H9 (cell line): ENCODE results near the gene CYB5A. TPM values are rescaled to one million over a fixed set of nuclear protein-coding genes. Genes with fewer than 3 reads are reported as not detected.

Experiments used
- DNase-seq: peaks from one replicate; pipeline ENCODE4 v3.0.0-alpha.2; 2017
- H2AFZ ChIP-seq: one replicate; pipeline ENCODE4 v1.6.1; 2013; ENCODE audit warnings: mild to moderate bottlenecking, low read length, control low read depth, moderate library complexity
- H2AK5ac ChIP-seq: 2 replicates; pipeline ENCODE4 v1.6.1; 2013; ENCODE audit warnings: low read length, control low read depth, mixed read lengths; ENCODE audit not compliant: insufficient read length
- H2BK120ac ChIP-seq: one replicate; pipeline ENCODE4 v1.6.1; 2013; ENCODE audit warnings: low read depth, mild to moderate bottlenecking, low read length, control low read depth, inconsistent platforms; ENCODE audit not compliant: poor library complexity, severe bottlenecking
- H2BK12ac ChIP-seq: 2 replicates; pipeline ENCODE4 v1.6.1; 2013; ENCODE audit warnings: low read length, control low read depth, mixed read lengths, low read depth; ENCODE audit not compliant: insufficient read length
- H2BK15ac ChIP-seq: 2 replicates; pipeline ENCODE4 v1.6.1; 2013; ENCODE audit warnings: low read depth, low read length, control low read depth
- H2BK20ac ChIP-seq: one replicate; pipeline ENCODE4 v1.6.1; 2013; ENCODE audit warnings: low read depth, mild to moderate bottlenecking, low read length, control low read depth, inconsistent platforms; ENCODE audit not compliant: poor library complexity, severe bottlenecking
- H2BK5ac ChIP-seq: 2 replicates; pipeline ENCODE4 v1.6.1; 2013; ENCODE audit warnings: low read length, control low read depth, mixed read lengths; ENCODE audit not compliant: insufficient read length
- H3K14ac ChIP-seq: 2 replicates; pipeline ENCODE4 v1.6.1; 2013; ENCODE audit warnings: low read length, control low read depth; ENCODE audit not compliant: insufficient read depth
- H3K18ac ChIP-seq: 2 replicates; pipeline ENCODE4 v1.6.1; 2013; ENCODE audit warnings: low read depth, mild to moderate bottlenecking, mixed read lengths, low read length, control low read depth; ENCODE audit not compliant: insufficient read length
- H3K23ac ChIP-seq: 2 replicates; pipeline ENCODE4 v1.6.1; 2013; ENCODE audit warnings: low read length, control low read depth, mixed read lengths, low read depth; ENCODE audit not compliant: insufficient read length
- H3K23me2 ChIP-seq: 2 replicates; pipeline ENCODE4 v1.6.1; 2013; ENCODE audit warnings: low read depth, mild to moderate bottlenecking, mixed read lengths, low read length, control low read depth; ENCODE audit not compliant: insufficient read length, poor library complexity, severe bottlenecking
- H3K27ac ChIP-seq: 2 replicates; pipeline ENCODE4 v1.5.1; 2013; ENCODE audit warnings: low read length, control low read depth, mixed read lengths, low read depth; ENCODE audit not compliant: insufficient read length
- H3K27me3 ChIP-seq: 2 replicates; pipeline ENCODE4 v1.6.1; 2013; ENCODE audit warnings: low read length, control low read depth, inconsistent platforms; ENCODE audit not compliant: insufficient read depth
- H3K4ac ChIP-seq: 2 replicates; pipeline ENCODE4 v1.6.1; 2013; ENCODE audit warnings: low read depth, mild to moderate bottlenecking, control low read depth, inconsistent platforms, low read length, moderate library complexity
- H3K4me1 ChIP-seq: 2 replicates; pipeline ENCODE4 v1.6.1; 2013; ENCODE audit warnings: low read length, control low read depth, inconsistent platforms; ENCODE audit not compliant: insufficient read depth
- H3K4me2 ChIP-seq: 2 replicates; pipeline ENCODE4 v1.6.1; 2013; ENCODE audit warnings: low read length, control low read depth, mixed read lengths; ENCODE audit not compliant: insufficient read length, insufficient read depth
- H3K56ac ChIP-seq: 2 replicates; pipeline ENCODE4 v1.6.1; 2013; ENCODE audit warnings: low read depth, mild to moderate bottlenecking, mixed read lengths, low read length, control low read depth; ENCODE audit not compliant: insufficient read length
- H3K79me1 ChIP-seq: 2 replicates; pipeline ENCODE4 v1.6.1; 2013; ENCODE audit warnings: low read depth, mild to moderate bottlenecking, moderate library complexity, low read length, control low read depth, inconsistent platforms; ENCODE audit not compliant: insufficient read depth, poor library complexity, severe bottlenecking
- H3K79me2 ChIP-seq: 2 replicates; pipeline ENCODE4 v1.6.1; 2013; ENCODE audit warnings: low read length, control low read depth, inconsistent platforms; ENCODE audit not compliant: insufficient read depth
- H3K9ac ChIP-seq: 2 replicates; pipeline ENCODE4 v1.6.1; 2013; ENCODE audit warnings: low read length, control low read depth, mixed read lengths; ENCODE audit not compliant: insufficient read length; ENCODE audit errors: extremely low read depth
- H3K9me3 ChIP-seq: one replicate; pipeline ENCODE4 v1.6.1; 2013; ENCODE audit warnings: low read depth, low read length, inconsistent platforms; ENCODE audit not compliant: control insufficient read depth
- H3T11ph ChIP-seq: one replicate; pipeline ENCODE4 v1.6.1; 2013; ENCODE audit warnings: mild to moderate bottlenecking, low read length, control low read depth, inconsistent platforms
- H4K20me1 ChIP-seq: one replicate; pipeline ENCODE4 v1.6.1; 2013; ENCODE audit not compliant: control insufficient read depth, insufficient read length, insufficient read depth
- H4K5ac ChIP-seq: 2 replicates; pipeline ENCODE4 v1.6.1; 2013; ENCODE audit warnings: low read depth, mild to moderate bottlenecking, mixed read lengths, low read length, control low read depth; ENCODE audit not compliant: insufficient read length
- H4K8ac ChIP-seq: replicated peaks from 2 replicates; pipeline ENCODE4 v1.6.1; 2013; ENCODE audit warnings: low read length, control low read depth, mixed read lengths, low read depth; ENCODE audit not compliant: insufficient read length
- H4K91ac ChIP-seq: 2 replicates; pipeline ENCODE4 v1.6.1; 2013; ENCODE audit warnings: low read depth, mild to moderate bottlenecking, moderate library complexity, mixed read lengths, low read length, control low read depth; ENCODE audit not compliant: insufficient read length
- H3K27ac Mint-ChIP-seq, 3 experiments: 2 replicates in 2 of 3; 3 replicates in 1 of 3; pipeline ENCODE4 v1.8.0; 2020 to 2021; ENCODE audit warnings: mixed read lengths in 3 of 3, mild to moderate bottlenecking in 1 of 3, moderate library complexity in 1 of 3
- H3K27me3 Mint-ChIP-seq: 2 replicates; pipeline ENCODE4 v1.8.0; 2021; ENCODE audit warnings: low read depth, mild to moderate bottlenecking, moderate library complexity, mixed read lengths
- H3K36me3 Mint-ChIP-seq, 3 experiments: 2 replicates in 2 of 3; 3 replicates in 1 of 3; pipeline ENCODE4 v1.8.0; 2020 to 2021; ENCODE audit warnings: low read depth in 3 of 3, mixed read lengths in 3 of 3; ENCODE audit not compliant: insufficient read depth in 1 of 3
- H3K4me1 Mint-ChIP-seq, 2 experiments: 2 replicates each; pipeline ENCODE4 v1.8.0; 2020; ENCODE audit warnings: mixed read lengths in 2 of 2
- H3K4me3 Mint-ChIP-seq, 2 experiments: 2 replicates in 1 of 2; 3 replicates in 1 of 2; pipeline ENCODE4 v1.8.0; 2020 to 2021; ENCODE audit warnings: mild to moderate bottlenecking in 2 of 2, mixed read lengths in 2 of 2, moderate library complexity in 1 of 2
- H3K9me3 Mint-ChIP-seq, 2 experiments: 2 replicates in 1 of 2; 3 replicates in 1 of 2; pipeline ENCODE4 v1.8.0; 2020; ENCODE audit warnings: mild to moderate bottlenecking in 2 of 2, mixed read lengths in 2 of 2, moderate library complexity in 1 of 2
- WGBS: extraction: QIAGEN DNeasy Blood & Tissue Kit; methylation state at CpG from one replicate; pipeline ENCODE4 v1.1.7; 2013; ENCODE audit warnings: missing lambda C conversion rate, low lambda C conversion rate, mixed read lengths; ENCODE audit not compliant: insufficient read length; ENCODE audit errors: extremely low coverage; 5-methylcytosine and 5-hydroxymethylcytosine counted together
- total RNA-seq: library from RNA; stranded (reverse); gene quantifications from 2 replicates; pipeline ENCODE4 v1.2.1, GENCODE V29; 2021
- TF ChIP-seq, protein P1 (sequence below): fragments of 200-600 bp; sonication (generic); conservative IDR thresholded peaks from 3 replicates; pipeline ENCODE4 v1.8.0; 2021; ENCODE audit warnings: antibody characterized with exemption, mild to moderate bottlenecking

CYB5A gene
- total RNA-seq, 1 experiment from 2014 or later: 93.2 TPM

DNA sequence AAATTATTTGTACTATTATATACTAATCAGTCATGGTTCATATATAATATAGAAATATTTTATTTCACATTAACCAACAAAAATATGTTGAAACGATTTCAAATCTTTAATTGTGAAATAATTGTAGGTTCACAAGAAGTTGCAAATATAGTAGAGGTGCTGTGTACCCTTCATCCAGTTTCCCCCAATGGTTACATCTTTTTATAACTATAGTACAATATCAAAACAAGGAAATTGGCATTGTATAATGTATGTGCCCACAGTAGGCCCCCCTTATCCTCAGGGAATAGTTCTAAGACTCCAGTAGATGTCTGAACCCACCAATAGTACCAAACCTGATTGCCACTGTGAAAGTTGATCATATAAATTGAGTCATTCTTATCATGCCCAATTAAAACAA lies 7.4 kb upstream of the CYB5A start:
- Mint-ChIP-seq H3K9me3 (peaks cover 10 to 11% of the 10 kb centered on the region in 2 experiments), H3K4me3 (no peak overlapping the region), H3K36me3 (peaks cover 3 to 10% (median 8%) of the 10 kb centered on the region in 3 experiments), H3K27me3 (no peaks in the 10 kb centered on the region), H3K4me1 (0 out of 4 replicates have a peak, but pooled peaks cover 0 to 2% of the 10 kb centered on the region in 2 experiments), H3K27ac (no peak overlapping the region)
- WGBS: no CpG with 5 or more reads among the region's 1 CpG
- Histone ChIP-seq H2AFZ (no peak overlapping the region), H3K4ac (no peak overlapping the region), H3K23ac (no peak overlapping the region), H3T11ph (no peak overlapping the region), H3K4me2 (no peak overlapping the region), H2BK5ac (no peak overlapping the region), H4K91ac (no peak overlapping the region), H2BK15ac (no peak overlapping the region), H4K5ac (no peak overlapping the region), H3K9ac (no peak overlapping the region), H3K9me3 (peaks cover under 1% of the 10 kb centered on the region), H3K56ac (no peak overlapping the region), H3K18ac (no peak overlapping the region), H3K79me2 (no peaks in the 10 kb centered on the region), H3K27ac (no peak overlapping the region), H3K79me1 (no peaks in the 10 kb centered on the region), H2BK120ac (no peak overlapping the region), H3K27me3 (no peaks in the 10 kb centered on the region), H3K23me2 (no peaks in the 10 kb centered on the region), H2BK12ac (no peak overlapping the region), H4K20me1 (no peaks in the 10 kb centered on the region), H2AK5ac (no peak overlapping the region), H3K14ac (no peak overlapping the region), H3K4me1 (no peaks in the 10 kb centered on the region), H2BK20ac (no peak overlapping the region), H4K8ac (no peak overlapping the region)
- TF ChIP-seq, protein P1, sequence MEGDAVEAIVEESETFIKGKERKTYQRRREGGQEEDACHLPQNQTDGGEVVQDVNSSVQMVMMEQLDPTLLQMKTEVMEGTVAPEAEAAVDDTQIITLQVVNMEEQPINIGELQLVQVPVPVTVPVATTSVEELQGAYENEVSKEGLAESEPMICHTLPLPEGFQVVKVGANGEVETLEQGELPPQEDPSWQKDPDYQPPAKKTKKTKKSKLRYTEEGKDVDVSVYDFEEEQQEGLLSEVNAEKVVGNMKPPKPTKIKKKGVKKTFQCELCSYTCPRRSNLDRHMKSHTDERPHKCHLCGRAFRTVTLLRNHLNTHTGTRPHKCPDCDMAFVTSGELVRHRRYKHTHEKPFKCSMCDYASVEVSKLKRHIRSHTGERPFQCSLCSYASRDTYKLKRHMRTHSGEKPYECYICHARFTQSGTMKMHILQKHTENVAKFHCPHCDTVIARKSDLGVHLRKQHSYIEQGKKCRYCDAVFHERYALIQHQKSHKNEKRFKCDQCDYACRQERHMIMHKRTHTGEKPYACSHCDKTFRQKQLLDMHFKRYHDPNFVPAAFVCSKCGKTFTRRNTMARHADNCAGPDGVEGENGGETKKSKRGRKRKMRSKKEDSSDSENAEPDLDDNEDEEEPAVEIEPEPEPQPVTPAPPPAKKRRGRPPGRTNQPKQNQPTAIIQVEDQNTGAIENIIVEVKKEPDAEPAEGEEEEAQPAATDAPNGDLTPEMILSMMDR: no peak
- no peak for DNase-seq
